Ovary (tissue), 9 donors: ENCODE results near the gene PDSS1. TPM values are rescaled to one million over a fixed set of nuclear protein-coding genes. Genes with fewer than 3 reads are reported as not detected.
"Not testable (repeated sequence)": the region's sequence is repeated elsewhere in the genome, so short reads cannot be mapped to it uniquely, and the experiment has no call there.

Experiments used
- DNase-seq, 5 donors: peaks; one replicate each; pipeline ENCODE4 v3.0.0-alpha.2; 2019 to 2020
- H3K27ac ChIP-seq, 2 donors: fragments of 200-600 bp; one replicate each; pipeline versions ENCODE4 v1.5.1 to v1.8.0; 2019 to 2022
- H3K27me3 ChIP-seq: fragments of 200-600 bp; one replicate; pipeline ENCODE4 v1.8.0; 2022
- H3K36me3 ChIP-seq: fragments of 200-600 bp; sonication (generic); one replicate; pipeline ENCODE4 v1.5.1; 2019
- H3K4me1 ChIP-seq: one replicate; pipeline ENCODE4 v1.8.1; 2013; ENCODE audit warnings: mild to moderate bottlenecking, moderate library complexity; ENCODE audit not compliant: insufficient read depth
- H3K4me3 ChIP-seq: fragments of 200-600 bp; sonication (generic); one replicate; pipeline ENCODE4 v1.5.1; 2017
- H3K9me3 ChIP-seq, 2 donors: fragments of 200-600 bp in 1 of 2; sonication (generic) in 1 of 2; one replicate each; pipeline versions ENCODE4 v1.5.1 to v1.8.1; 2013 to 2019; ENCODE audit warnings: mild to moderate bottlenecking in 1 of 2, moderate library complexity in 1 of 2
- EP300 ChIP-seq: sonication (generic); formaldehyde crosslinking; IDR thresholded peaks from one replicate; pipeline ENCODE4 v1.6.1; 2017; ENCODE audit warnings: antibody characterized with exemption
- POLR2A ChIP-seq: fragments of 450-650 bp; IDR thresholded peaks from one replicate; pipeline ENCODE4 v1.6.1; 2017; ENCODE audit warnings: antibody characterized with exemption, mild to moderate bottlenecking, moderate library complexity
- WGBS, 3 donors: extraction: QIAGEN DNeasy Blood & Tissue Kit in 1 of 3; methylation state at CpG; one replicate each; pipeline versions ENCODE4 v1.1.5 to v1.1.7; 2013 to 2017; 5-methylcytosine and 5-hydroxymethylcytosine counted together
- intact Hi-C, 4 donors: fragments of 100-400 bp; cut with DNase I; formaldehyde crosslinking; loops; one replicate each; pipeline versions ENCODE4 v1.11.0 to v1.15.1; 2022 to 2023
- polyA plus RNA-seq, 2 donors: library from polyadenylated mRNA; stranded (reverse); fragments of 200-250 nt in 1 of 2; fragments of 350-450 nt in 1 of 2; fragmentation: Illumina TruSeq in 1 of 2; extraction: RNeasy Lipid Tissue Mini Kit (QIAGEN cat#74804) in 1 of 2; gene quantifications; one replicate each; pipeline ENCODE4 v1.2.3, GENCODE V29; 2013 to 2014
- total RNA-seq, 7 donors: library from RNA; depleted of rRNA in 2 of 7; stranded (reverse); fragments of >200 nt in 2 of 7; fragmentation: NEBNext Ultra II Directional in 3 of 7; extraction: Animal tissue kit (Norgen Biotek cat#: 25700) in 3 of 7; gene quantifications; one replicate each; pipeline versions ENCODE4 v1.1.0 to v1.2.4, GENCODE V29; 2016 to 2023
- TF ChIP-seq, protein P1 (sequence below), 3 donors: fragments of 450-650 bp in 2 of 3; fragments of 200-600 bp in 1 of 3; IDR thresholded peaks; one replicate each; pipeline versions ENCODE4 v1.5.1 to v1.8.0; 2016 to 2022; ENCODE audit warnings: antibody characterized with exemption in 3 of 3, mild to moderate bottlenecking in 1 of 3
- donor health status: DM: no; HTN: no; CAD: no; lungs with moderate emphysema.
- donor health status: DM: no; HTN: no; CAD: no.
- donor health status: Bipolar disorder and iron deficiency.
- donor health status: DM: yes; HTN: yes; CAD: no.
- donor health status: DM: no; HTN: no; CAD: no.
- donor health status: DM: yes; HTN: yes; CAD: no.

The PDSS1 gene
- total and polyA plus RNA-seq, 9 donors = 2.7 to 7.1 (median 3.9) TPM

DNA sequence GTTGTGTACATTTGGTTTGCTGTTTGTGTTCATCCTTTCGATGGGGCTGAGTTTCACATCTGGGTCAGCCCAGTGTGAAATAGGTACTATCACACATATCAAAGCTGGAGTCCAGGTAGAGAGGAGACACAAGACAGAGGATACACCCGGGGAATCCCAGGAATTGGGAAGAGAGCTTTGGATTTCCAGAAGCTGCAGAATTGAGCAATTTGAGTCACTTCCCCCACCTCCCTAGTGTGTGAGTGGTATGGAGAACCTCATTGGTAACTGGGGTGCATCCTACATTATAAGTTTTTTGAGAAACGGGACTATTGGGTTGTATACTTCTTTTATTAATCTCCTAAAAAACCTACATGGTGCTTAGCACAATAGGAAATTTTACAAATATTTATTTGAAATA lies 12.1 kb upstream of the PDSS1 start:
- H3K4me3 ChIP-seq = no peak overlapping the region
- no peak overlapping the region for H3K27ac ChIP-seq
- no peaks in the 10 kb centered on the region for H3K9me3 ChIP-seq
- intact Hi-C loops = loop anchor here in 1 of 4 donors (10.0 kb wide), 1 partner anchor 189 kb away; no protein-coding TSS in a partner anchor
- TF ChIP-seq, protein P1, sequence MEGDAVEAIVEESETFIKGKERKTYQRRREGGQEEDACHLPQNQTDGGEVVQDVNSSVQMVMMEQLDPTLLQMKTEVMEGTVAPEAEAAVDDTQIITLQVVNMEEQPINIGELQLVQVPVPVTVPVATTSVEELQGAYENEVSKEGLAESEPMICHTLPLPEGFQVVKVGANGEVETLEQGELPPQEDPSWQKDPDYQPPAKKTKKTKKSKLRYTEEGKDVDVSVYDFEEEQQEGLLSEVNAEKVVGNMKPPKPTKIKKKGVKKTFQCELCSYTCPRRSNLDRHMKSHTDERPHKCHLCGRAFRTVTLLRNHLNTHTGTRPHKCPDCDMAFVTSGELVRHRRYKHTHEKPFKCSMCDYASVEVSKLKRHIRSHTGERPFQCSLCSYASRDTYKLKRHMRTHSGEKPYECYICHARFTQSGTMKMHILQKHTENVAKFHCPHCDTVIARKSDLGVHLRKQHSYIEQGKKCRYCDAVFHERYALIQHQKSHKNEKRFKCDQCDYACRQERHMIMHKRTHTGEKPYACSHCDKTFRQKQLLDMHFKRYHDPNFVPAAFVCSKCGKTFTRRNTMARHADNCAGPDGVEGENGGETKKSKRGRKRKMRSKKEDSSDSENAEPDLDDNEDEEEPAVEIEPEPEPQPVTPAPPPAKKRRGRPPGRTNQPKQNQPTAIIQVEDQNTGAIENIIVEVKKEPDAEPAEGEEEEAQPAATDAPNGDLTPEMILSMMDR (IDR thresholded peaks at IDR 0.05) = no peak
- TF ChIP-seq EP300 (no peak), POLR2A (no peak)
- no peaks in the 10 kb centered on the region for H3K4me1 ChIP-seq
- 86 to 90% (median 90%) methylated on average over 3 of the region's 3 CpGs for WGBS, 3 donors
- H3K27me3 ChIP-seq = no peaks in the 10 kb centered on the region
- DNase-seq = no peak
- no peaks in the 10 kb centered on the region for H3K36me3 ChIP-seq

DNA sequence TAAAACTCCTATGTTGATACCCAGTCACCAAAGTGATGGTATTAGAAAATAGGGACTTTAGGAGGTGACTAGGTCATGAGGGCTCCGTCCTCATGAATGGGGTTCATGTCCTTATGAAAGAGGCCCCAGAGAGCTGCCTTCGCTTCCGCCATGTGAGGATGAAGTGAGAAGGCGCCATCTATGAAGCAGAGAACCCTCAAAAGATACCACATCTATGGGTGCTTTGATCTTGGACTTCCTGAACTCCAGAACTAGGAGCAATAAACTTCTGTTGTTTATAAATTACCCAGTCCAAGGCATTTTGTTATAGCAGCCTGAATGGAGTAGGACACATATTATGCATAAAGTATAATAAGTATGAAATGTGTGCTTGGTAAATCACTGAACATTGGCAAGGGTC lies 8.1 kb upstream of the PDSS1 start:
- no peak overlapping the region for H3K4me3 ChIP-seq
- H3K36me3 ChIP-seq = no peaks in the 10 kb centered on the region
- H3K9me3 ChIP-seq = no peaks in the 10 kb centered on the region
- TF ChIP-seq, protein P1 (IDR thresholded peaks at IDR 0.05) = no peak
- TF ChIP-seq EP300 (no peak), POLR2A (no peak)
- no peaks in the 10 kb centered on the region for H3K4me1 ChIP-seq
- H3K27ac ChIP-seq = no peak overlapping the region
- intact Hi-C loops = loop anchor here in 1 of 4 donors (10.0 kb wide), 1 partner anchor 185 kb away; no protein-coding TSS in a partner anchor
- WGBS, 3 donors = 89 to 93% (median 90%) methylated on average over 4 of the region's 4 CpGs
- H3K27me3 ChIP-seq = no peaks in the 10 kb centered on the region
- no peak for DNase-seq

DNA sequence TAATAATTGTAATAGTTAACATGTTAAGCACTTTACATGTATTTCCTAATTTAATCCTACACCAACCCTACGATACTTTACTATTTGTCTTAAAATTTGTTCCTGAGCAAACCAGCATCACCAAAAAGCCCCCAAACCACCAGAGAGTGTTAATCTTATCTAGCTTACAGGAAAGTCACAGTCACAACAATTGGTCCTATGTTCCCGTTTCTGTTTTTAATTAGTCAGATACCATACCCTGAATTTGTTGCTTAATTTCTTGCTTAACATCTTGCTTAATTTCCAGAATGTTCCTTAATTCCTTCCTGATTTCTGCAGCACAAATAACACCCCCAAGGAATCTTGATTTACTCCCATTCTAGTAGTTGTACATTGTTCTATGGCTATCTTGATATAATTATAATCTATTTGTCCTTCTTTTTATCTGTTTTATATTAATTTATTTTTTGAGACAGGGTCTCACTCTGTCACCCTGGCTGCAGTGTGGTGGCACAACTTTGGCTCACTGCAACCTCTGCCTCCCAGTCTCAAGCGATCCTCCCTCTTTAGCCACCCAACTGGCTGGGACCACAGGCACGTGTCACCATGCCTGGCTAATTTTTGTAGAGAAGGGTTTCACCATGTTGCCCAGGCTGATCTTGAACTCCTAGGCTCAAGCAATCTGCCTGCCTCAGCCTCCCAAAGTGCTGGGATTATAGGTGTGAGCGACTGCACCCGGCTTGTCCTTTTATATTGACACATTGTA lies 6.6 kb upstream of the PDSS1 start:
- whole genome bisulfite sequencing, 3 donors = 41 to 57% (median 46%) methylated on average over 6 of the region's 6 CpGs
- no peaks in the 10 kb centered on the region for H3K9me3 ChIP-seq
- H3K4me3 ChIP-seq = no peak overlapping the region
- intact Hi-C loops = no loop called here
- no peaks in the 10 kb centered on the region for H3K36me3 ChIP-seq
- no peak for DNase-seq
- H3K4me1 ChIP-seq = no peaks in the 10 kb centered on the region
- H3K27me3 ChIP-seq = no peaks in the 10 kb centered on the region
- TF ChIP-seq, protein P1 (IDR thresholded peaks at IDR 0.05) = no peak
- no peak for TF ChIP-seq POLR2A
- no peak overlapping the region for H3K27ac ChIP-seq

DNA sequence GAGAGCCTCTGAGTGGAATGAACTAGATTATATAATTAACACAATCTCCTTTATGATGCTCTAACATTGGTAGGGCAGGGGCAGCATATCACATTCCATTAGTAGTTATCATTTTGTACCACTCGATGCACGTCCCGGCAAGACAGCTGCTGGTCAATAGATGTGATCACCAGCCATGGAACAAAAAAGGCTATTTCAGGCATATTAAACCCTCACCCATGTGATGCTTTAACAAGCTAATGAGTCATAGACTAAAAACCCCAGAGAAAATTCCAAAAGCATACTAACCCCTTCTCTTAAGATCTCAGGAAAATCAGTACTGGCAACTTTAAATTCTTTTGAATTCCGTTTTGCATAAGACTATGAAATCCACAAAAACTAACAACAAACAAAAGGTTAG lies 3.0 kb upstream of the PDSS1 start:
- WGBS, 3 donors = 71 to 84% (median 76%) methylated on average over 4 of the region's 4 CpGs
- not testable (repeated sequence) for H3K9me3 ChIP-seq, DNase-seq

DNA sequence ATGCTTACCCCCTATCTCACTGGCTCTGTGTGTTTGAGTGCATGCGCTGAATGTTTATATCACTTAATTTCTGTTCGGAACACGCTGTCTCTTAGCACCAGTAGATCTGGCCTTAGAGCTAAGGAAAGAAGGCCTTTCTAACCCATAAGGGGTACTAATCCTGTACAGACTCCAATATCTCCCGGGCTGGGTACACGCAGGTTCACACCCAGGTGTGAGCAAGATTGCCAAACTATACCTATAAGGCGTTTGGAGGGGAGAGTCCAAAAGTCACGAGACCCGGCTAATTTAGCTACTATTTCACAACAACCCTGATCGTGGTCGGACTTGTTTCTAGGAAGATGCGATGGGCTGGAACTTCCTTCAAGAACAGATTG lies 727 bp upstream of the PDSS1 start:
- Histone ChIP-seq H3K36me3 (no peaks in the 10 kb centered on the region), H3K4me1 (peaks cover 2% of the 10 kb centered on the region), H3K27me3 (no peaks in the 10 kb centered on the region), H3K4me3 (peak overlapping the region; percentile 95), H3K27ac (no peak overlapping the region), H3K9me3 (no peaks in the 10 kb centered on the region)
- intact Hi-C loops = no loop called here
- DNase-seq = no peak
- TF ChIP-seq, protein P1 (IDR thresholded peaks at IDR 0.05) = no peak
- TF ChIP-seq EP300 (no peak), POLR2A (no peak)
- 21 to 25% (median 25%) methylated on average over 11 of the region's 11 CpGs for WGBS, 3 donors

More for the DNA sequence above, 3.0 kb upstream of the PDSS1 start:
- H3K4me3 ChIP-seq, H3K27ac ChIP-seq, H3K27me3 ChIP-seq, intact Hi-C loops, H3K36me3 ChIP-seq, H3K4me1 ChIP-seq: not testable (repeated sequence)
